ENCODE data around the gene PIKFYVE.
"Not testable (repeated sequence)": the region's sequence is repeated elsewhere in the genome, so short reads cannot be mapped to it uniquely, and the experiment has no call there.

The PIKFYVE gene

DNA sequence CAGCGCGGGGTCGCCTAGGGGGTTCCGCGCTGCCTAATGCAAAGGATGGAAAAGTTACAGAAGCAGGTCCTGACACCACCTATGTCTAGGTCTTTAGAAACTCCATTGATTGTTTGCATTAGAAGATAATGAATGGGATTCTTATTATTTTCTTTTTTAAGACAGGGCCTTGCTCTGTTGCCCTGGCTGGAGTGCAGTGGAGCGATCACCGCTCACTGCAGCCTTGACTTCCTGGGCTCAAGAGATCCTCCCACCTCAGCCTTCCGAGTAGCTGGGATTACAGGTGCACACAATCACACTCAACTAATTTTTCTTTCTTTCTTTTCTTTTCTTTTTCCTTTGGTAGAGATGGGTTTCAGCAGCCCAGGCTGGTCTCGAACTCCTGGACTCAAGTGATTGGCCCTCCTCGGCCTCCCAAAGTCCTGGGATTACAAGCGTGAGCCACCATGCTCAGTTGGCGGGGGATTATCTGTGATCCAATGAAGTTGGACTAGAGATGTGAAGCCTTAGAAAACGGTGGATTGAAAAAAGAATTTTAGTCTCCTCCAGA is 10.4 kb upstream of the PIKFYVE start:
- no peak for DNase-seq

DNA sequence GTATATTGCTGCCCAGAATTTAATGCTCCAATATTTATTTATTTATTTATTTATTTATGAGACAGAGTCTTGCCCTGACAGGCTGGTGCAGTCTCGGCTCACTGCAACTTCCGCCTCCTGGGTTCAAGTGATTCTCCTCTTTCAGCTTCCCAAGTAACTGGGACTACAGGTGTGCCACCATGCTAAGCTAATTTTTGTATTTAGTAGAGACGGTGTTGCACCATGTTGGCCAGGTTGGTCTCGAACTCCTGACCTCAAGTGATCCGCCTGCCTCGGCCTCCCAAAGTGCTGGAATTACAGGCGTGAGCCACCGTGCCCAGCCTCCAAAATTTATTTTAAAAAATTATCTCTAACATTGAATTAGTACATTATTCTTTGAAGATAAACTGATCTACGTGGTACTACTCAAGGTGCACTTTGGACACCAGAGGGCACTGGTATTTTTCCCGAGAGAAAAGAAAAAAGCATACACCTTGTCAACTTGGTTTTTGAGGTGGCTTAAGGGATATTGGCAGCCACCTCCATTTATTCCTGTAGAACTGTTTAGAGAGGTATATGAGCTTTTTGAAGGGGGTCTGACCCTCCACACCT is 9.8 kb upstream of the PIKFYVE start:
- DNase-seq = no peak

DNA sequence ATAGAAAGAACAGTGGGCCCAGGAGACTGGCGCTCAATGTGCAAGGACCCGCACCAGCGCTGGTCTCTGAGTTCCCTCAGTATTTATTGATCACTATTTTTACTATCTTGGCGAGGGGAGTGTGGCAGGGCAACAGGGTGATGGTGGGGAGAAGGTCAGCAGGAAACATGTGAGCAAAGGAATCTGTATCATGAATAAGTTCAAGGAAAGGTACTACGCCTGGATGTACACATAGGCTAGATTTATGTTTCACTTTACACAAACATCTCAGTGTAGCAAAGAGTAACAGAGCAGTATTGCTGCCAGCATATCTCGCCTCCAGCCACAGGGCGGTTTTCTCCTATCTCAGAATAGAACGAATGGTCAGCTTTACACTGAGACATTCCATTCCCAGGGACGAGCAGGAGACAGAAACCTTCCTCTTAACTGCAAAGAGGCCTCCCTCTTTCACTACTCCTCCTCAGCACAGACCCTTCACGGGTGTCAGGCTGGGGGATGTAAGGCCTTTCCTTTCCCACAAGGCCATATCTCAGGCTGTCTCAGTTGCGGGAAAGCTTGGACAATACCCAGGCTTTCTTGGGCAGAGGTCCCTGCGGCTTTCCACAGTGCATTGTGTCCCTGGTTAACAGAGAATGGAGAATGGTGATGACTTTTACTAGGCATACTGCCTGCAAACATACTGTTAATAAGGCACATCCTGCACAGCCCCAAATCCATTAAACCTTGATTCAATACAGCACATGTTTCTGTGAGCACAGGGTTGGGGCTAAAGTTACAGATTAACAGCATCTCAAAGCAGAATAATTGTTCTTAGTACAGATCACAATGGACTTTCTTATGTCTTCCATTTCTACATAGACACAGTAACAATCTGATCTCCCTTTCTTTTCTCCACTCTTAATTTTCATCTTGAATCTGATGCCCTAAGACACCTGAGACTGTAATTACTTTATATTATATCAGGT is 8.9 kb upstream of the PIKFYVE start:
- not testable (repeated sequence) for DNase-seq

GRCh38 chr2:208265371-208265800 is 669 bp upstream of the PIKFYVE start:
- peak; percentile 11 for DNase-seq

GRCh38 chr2:208266553-208266893 is 468 bp downstream of the PIKFYVE start:
- no peak for DNase-seq

- DNase-seq = no peak
Observed at GRCh38 chr2:208266936-208267335, 881 bp downstream of the PIKFYVE start.

GRCh38 chr2:208267526-208267925 is 1.5 kb downstream of the PIKFYVE start:
- DNase-seq = not testable (repeated sequence)

DNA sequence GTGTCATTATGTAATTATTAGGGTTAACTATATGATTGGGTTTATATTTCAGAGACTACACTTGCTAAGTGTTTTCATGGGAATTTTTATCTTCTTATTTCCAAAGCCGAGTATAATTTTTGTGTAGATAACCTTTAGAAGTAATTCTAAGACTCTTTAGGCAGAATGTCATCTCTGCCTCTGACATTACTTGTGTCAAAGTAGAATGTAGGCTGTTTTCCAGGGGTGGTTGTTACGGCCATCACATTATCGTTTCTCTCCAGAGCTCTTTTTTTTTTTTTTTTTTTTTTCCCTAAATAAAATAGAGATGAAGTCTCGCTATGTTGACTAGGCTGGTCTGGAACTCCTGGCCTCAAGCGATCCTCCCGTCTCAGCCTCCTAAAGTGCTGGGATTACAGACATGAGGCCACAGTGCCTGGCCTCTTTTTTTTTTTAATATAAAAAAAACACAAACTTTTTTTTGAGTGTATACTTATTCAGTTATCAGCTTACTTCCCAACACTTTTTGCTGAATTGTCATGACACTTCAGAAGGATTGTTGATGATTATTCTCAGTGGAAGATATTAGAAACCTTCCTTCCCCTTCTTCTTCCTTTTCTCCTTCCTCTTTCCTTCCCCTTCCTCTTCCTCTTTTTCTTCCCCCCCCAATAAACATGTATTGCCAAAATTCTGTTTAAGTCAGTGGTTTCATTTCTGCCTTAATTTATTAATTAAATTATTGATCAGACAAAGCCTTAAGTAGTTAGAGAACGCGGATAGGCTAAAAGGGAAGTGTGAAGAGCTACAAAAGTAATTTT is 2.3 kb downstream of the PIKFYVE start:
- DNase-seq = no peak

DNA sequence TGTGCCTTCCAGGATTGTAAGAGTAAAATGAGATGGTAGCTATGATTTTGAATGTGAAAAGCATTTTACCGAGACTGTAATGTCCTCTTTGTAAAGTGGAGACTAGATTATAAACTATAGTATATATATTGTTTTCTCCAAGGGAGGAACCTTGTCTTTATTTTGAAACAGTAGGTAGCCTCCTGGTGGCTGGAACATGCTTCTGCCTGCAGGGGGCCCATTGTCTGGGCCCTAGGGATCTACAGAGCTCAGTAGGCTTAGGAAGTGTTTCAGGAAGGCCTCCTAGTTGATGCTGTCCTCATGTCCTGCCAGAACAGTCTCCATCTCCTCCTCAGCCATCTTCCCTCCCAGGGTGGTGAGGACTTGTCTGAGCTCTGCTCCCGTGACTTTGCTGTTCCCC is 3.0 kb downstream of the PIKFYVE start:
- no peak for DNase-seq

DNA sequence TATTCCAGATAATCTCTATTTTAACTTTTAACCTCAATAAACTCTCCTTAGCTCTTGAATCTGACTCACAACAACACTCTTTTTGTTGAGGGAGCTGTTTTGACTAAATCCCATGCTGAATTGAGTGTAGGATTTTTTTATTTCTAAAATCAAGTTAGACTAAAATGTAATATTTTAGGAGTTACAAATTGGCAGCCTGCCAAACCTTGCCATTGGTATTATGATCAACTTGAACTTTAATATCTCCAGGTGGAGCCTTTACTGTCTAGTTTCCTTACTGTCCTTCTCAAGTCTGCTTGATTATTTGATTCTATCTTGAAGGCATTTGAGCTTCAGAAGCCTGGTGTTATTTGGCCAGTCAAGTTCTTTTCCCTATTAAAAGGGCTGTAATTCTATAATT is 8.7 kb downstream of the PIKFYVE start:
- DNase-seq = no peak

DNA sequence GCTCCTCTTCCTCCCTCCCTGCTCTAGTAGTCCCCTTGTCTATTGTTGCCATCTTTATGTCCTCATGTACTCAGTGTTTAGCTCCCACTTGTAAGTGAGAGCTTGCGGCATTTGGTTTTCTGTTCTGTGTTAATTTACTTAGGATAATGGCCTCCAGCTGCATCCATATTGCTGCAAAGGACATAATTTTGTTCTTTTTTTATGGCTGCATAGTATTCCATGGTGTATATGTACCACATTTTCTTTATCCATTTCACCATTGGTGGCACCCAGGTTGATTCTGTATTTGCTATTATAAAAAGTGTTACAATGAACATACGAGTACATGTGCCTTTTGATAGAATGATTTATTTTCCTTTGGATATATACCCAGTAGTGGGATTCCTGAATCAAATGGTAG is 12.5 kb downstream of the PIKFYVE start:
- no peak for DNase-seq

DNA sequence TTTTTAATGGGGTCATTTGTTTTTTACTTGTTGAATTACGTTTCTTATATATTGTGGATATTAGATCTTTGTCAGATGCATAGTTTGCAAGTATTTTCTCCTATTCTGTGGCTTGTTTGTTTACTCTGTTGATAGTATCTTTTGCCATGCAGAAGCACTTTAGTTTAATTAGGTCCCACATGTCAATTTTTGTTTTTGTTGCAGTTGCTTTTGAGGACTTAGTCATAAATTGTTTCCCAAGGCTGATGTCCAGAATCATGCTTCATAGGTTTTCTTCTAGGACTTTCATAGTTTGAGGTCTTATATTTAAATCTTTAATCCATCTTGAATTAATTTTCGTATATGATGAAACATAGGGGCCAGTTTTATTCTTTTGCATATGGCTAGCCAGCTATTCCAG is 13.2 kb downstream of the PIKFYVE start:
- DNase-seq = no peak

DNA sequence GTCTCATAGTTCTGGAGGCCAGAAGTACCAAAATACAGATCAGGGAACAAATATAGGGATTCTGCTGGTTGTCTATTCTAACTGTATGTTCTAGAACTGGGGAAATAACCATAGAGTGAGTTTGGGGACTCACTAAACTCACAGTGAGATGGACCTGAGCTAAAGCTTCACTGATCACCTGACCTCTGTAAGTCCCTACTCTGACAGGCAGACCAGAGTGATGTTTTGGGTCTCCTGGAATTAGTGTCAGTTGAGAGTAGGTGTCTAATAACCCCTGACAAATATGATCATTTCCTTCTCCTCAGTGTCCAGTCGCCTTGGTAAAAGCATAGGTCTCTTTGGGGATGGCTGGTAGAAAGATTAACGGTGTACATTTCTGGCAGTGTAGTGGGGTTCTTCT is 14.2 kb downstream of the PIKFYVE start:
- DNase-seq = no peak

GRCh38 chr2:208280933-208281332 is 14.9 kb downstream of the PIKFYVE start:
- DNase-seq = no peak

GRCh38 chr2:208285853-208286252 is 19.8 kb downstream of the PIKFYVE start:
- DNase-seq = no peak

GRCh38 chr2:208294482-208295024 is 28.5 kb downstream of the PIKFYVE start:
- DNase-seq = no peak

- DNase-seq = no peak
Observed at GRCh38 chr2:208295834-208296233, 29.8 kb downstream of the PIKFYVE start.

DNA sequence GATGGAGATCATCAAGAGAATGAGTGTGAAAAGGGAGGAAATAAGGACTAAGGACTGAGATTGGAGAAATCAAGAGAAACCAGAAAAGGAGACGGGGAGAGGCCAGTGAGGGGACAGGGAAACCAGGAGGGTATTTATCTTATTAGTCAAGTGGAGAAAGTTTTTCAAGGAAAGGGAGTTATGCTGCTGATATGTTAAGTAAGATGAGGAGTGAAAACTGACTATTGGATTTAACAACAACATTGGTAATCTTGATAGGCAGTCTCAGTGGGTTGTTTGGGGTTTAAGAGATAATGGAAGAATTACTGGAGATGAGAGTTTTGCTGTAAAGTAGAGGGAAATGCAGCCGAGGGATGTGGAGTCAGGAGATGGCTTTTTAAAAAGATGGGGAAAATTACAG is 30.6 kb downstream of the PIKFYVE start:
- no peak for DNase-seq

- no peak for DNase-seq
Observed at GRCh38 chr2:208297961-208298360, 31.9 kb downstream of the PIKFYVE start.

- DNase-seq = no peak
Observed at GRCh38 chr2:208300847-208301618, 35.0 kb downstream of the PIKFYVE start.

GRCh38 chr2:208304157-208304556 is 38.1 kb downstream of the PIKFYVE start:
- DNase-seq = no peak

DNA sequence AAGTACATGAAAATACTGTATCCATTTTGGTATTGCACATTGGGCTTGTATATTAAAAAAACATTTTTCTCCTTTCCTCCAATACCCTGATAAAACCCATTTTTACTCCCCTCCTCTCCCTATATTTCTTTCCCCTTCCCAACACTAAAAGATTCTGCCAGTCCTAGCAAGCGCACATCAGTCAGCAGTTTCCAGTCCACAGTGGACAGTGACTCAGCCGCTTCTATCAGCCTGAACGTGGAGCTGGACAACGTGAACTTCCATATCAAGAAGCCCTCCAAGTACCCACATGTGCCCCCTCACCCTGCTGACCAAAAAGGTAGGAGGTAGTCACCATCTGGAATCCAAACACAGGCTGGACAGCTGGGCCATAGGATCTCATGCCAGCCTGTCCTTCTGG is 38.6 kb downstream of the PIKFYVE start:
- no peak for DNase-seq

Data from stimulated activated naive CD4-positive, alpha-beta T cell treated with Interleukin-2 at 50 U/mL for 16 hours (primary cell).